ENCODE measurements around the gene FAM163A. TPM values are rescaled to one million over a fixed set of nuclear protein-coding genes. Genes with fewer than 3 reads are reported as not detected.

FAM163A gene
- total RNA-seq, 1 experiment from 2014 or later: 0.46 TPM

DNA sequence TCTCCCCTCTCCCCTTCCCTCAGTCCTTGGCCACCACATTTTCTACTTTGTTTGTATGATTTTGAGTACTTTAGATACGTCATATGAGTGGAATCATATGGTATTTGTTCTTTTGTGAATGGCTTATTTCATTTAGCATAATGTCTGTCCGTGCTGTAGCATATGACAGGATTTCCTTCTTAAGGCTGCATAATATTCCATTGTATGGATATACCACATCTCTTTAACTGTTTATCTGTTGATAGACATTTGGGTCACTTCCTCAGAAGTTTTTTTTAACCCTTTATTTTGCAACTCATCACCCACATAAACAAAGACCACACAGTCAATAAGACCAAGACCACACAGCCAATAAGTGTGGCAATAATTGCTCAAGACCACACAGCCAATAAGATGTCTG lies 24.9 kb downstream of the FAM163A start:
- no peak overlapping the region for H3K4me2 ChIP-seq (ENCODE audit: insufficient read depth, insufficient read length, low read length)
- H3K4me3 Mint-ChIP-seq: no peak overlapping the region
- peaks cover 0 to 29% (median 10%) of the 10 kb centered on the region in 3 experiments; a peak in 5 of 7 replicates for H3K36me3 Mint-ChIP-seq (ENCODE audit: insufficient read depth in 1 of 3, low read depth in 3 of 3)
- H4K8ac ChIP-seq (replicated peaks; ENCODE audit: insufficient read length, low read depth, low read length): no peak overlapping the region
- no peak overlapping the region for H2AFZ ChIP-seq (ENCODE audit: low read length)
- no peak overlapping the region for H3K9ac ChIP-seq (ENCODE audit: extremely low read depth, insufficient read length, low read length)
- no peak overlapping the region for H2BK15ac ChIP-seq (ENCODE audit: low read depth, low read length)
- TF ChIP-seq, protein P1, sequence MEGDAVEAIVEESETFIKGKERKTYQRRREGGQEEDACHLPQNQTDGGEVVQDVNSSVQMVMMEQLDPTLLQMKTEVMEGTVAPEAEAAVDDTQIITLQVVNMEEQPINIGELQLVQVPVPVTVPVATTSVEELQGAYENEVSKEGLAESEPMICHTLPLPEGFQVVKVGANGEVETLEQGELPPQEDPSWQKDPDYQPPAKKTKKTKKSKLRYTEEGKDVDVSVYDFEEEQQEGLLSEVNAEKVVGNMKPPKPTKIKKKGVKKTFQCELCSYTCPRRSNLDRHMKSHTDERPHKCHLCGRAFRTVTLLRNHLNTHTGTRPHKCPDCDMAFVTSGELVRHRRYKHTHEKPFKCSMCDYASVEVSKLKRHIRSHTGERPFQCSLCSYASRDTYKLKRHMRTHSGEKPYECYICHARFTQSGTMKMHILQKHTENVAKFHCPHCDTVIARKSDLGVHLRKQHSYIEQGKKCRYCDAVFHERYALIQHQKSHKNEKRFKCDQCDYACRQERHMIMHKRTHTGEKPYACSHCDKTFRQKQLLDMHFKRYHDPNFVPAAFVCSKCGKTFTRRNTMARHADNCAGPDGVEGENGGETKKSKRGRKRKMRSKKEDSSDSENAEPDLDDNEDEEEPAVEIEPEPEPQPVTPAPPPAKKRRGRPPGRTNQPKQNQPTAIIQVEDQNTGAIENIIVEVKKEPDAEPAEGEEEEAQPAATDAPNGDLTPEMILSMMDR (conservative IDR thresholded peaks at IDR 0.05): no peak
- H3K27ac ChIP-seq (ENCODE audit: insufficient read length, low read depth, low read length): no peak overlapping the region
- H3T11ph ChIP-seq (ENCODE audit: low read length): no peak overlapping the region
- no peaks in the 10 kb centered on the region for H3K79me2 ChIP-seq (ENCODE audit: insufficient read depth, low read length)
- H2BK20ac ChIP-seq (ENCODE audit: low read depth, low read length, poor library complexity, severe bottlenecking): no peak overlapping the region
- no peak overlapping the region for H4K91ac ChIP-seq (ENCODE audit: insufficient read length, low read depth, low read length)
- H3K27me3 Mint-ChIP-seq (ENCODE audit: low read depth): peaks cover 6% of the 10 kb centered on the region
- DNase-seq: no peak
- H3K27ac Mint-ChIP-seq: no peak overlapping the region
- no peaks in the 10 kb centered on the region for H3K9me3 ChIP-seq (ENCODE audit: control insufficient read depth, low read depth, low read length)
- H3K4me1 Mint-ChIP-seq: peaks cover 8 to 27% of the 10 kb centered on the region in 2 experiments
- H4K5ac ChIP-seq (ENCODE audit: insufficient read length, low read depth, low read length): no peak overlapping the region
- H2BK5ac ChIP-seq (ENCODE audit: insufficient read length, low read length): no peak overlapping the region
- no peak overlapping the region for H3K56ac ChIP-seq (ENCODE audit: insufficient read length, low read depth, low read length)
- no peak overlapping the region for H2AK5ac ChIP-seq (ENCODE audit: insufficient read length, low read length)
- H3K79me1 ChIP-seq (ENCODE audit: insufficient read depth, low read depth, low read length, poor library complexity, severe bottlenecking): no peaks in the 10 kb centered on the region
- H3K14ac ChIP-seq (ENCODE audit: insufficient read depth, low read length): no peak overlapping the region
- no peaks in the 10 kb centered on the region for H4K20me1 ChIP-seq (ENCODE audit: control insufficient read depth, insufficient read depth, insufficient read length)
- no peaks in the 10 kb centered on the region for H3K23me2 ChIP-seq (ENCODE audit: insufficient read length, low read depth, low read length, poor library complexity, severe bottlenecking)
- no peak overlapping the region for H3K18ac ChIP-seq (ENCODE audit: insufficient read length, low read depth, low read length)
- H2BK12ac ChIP-seq (ENCODE audit: insufficient read length, low read depth, low read length): no peak overlapping the region
- H3K9me3 Mint-ChIP-seq: peaks cover 17 to 27% of the 10 kb centered on the region in 2 experiments
- no peak overlapping the region for H3K23ac ChIP-seq (ENCODE audit: insufficient read length, low read depth, low read length)
- no peak overlapping the region for H3K4ac ChIP-seq (ENCODE audit: low read depth, low read length)
- no CpG with 5 or more reads among the region's 2 CpGs for WGBS (ENCODE audit: extremely low coverage, insufficient read length, low lambda C conversion rate)
- no peak overlapping the region for H2BK120ac ChIP-seq (ENCODE audit: low read depth, low read length, poor library complexity, severe bottlenecking)
- H3K4me1 ChIP-seq (ENCODE audit: insufficient read depth, low read length): no peaks in the 10 kb centered on the region
- H3K27me3 ChIP-seq (ENCODE audit: insufficient read depth, low read length): no peaks in the 10 kb centered on the region

Measured in H9 (cell line).